ENCODE results near the gene GLRB.
"Not testable (repeated sequence)": the region's sequence is repeated elsewhere in the genome, so short reads cannot be mapped to it uniquely, and the experiment has no call there.

GLRB gene

GRCh38 chr4:157052429-157053040 is 23.4 kb upstream of the GLRB start:
- H3K27ac ChIP-seq = no peak overlapping the region
- TF ChIP-seq ZFX (IDR thresholded peaks at IDR 0.05; ENCODE audit: borderline replicate concordance) = no peak

DNA sequence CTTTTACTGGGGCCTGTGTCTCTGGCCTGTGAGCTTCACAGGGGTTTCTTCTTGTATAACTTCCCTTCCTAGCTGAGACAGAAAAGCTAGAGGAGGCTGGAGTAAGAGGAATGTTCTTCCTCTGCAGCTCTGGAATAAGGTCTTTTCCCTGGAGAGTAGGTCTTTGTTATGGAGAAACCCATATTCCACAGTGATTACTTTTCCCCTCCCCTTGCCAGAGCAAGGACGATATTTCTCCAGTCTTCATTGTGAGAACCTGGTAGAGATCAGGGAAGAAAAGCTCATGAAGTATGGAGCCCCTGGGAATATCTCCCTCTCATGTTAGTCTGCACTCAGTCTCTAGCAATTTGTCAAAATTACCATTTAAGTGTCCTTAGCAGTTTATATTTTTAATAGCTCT is 18.7 kb upstream of the GLRB start:
- TF ChIP-seq ZFX (IDR thresholded peaks at IDR 0.05; ENCODE audit: borderline replicate concordance) = no peak
- TF ChIP-seq, protein P1, sequence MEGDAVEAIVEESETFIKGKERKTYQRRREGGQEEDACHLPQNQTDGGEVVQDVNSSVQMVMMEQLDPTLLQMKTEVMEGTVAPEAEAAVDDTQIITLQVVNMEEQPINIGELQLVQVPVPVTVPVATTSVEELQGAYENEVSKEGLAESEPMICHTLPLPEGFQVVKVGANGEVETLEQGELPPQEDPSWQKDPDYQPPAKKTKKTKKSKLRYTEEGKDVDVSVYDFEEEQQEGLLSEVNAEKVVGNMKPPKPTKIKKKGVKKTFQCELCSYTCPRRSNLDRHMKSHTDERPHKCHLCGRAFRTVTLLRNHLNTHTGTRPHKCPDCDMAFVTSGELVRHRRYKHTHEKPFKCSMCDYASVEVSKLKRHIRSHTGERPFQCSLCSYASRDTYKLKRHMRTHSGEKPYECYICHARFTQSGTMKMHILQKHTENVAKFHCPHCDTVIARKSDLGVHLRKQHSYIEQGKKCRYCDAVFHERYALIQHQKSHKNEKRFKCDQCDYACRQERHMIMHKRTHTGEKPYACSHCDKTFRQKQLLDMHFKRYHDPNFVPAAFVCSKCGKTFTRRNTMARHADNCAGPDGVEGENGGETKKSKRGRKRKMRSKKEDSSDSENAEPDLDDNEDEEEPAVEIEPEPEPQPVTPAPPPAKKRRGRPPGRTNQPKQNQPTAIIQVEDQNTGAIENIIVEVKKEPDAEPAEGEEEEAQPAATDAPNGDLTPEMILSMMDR (IDR thresholded peaks at IDR 0.05) = no peak
- no peak overlapping the region for H3K27ac ChIP-seq

- H3K27ac ChIP-seq = not testable (repeated sequence)
Observed at GRCh38 chr4:157058899-157059298, 17.1 kb upstream of the GLRB start.

DNA sequence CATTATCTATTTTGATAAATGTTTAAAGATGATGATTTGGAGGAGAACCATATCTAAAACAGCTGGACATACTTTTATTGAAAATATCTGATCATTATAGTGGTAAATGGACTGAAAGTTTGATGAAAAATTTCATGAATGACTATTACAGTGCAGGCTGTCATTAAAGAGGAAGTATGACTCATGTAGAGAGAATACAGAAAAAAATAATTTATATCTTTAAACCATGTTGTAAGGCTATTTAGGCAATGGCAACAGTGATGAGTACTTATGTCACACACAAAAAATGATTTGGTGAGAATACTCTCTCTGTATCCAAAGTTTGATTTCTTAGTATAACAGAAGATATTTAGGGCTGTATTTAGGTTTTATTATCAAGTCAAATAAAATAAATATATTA is 3.9 kb upstream of the GLRB start:
- no peak overlapping the region for H3K27ac ChIP-seq
- no peak for TF ChIP-seq ZFX (IDR thresholded peaks at IDR 0.05; ENCODE audit: borderline replicate concordance)
- TF ChIP-seq, protein P1 (IDR thresholded peaks at IDR 0.05) = no peak

DNA sequence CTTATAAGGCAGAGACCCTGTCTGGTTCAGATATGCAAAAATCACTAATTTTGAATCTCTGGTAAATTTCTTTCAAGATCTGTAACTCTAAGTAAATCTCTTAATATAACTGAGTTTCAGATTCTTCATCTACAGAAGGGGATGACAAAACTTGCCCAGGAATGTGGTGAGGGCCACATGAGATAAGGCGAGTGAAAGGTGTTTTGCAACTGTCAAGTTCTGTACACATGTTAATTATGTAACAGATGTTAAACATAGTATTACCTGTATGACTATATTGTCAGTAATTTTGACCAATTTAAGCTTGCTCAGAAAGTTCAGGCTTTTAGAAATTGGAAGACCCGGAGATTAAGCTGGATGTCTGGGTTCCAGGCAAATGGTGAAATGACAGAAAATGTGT is 549 bp upstream of the GLRB start:
- H3K27ac ChIP-seq = no peak overlapping the region
- TF ChIP-seq, protein P1 (IDR thresholded peaks at IDR 0.05) = no peak
- TF ChIP-seq ZFX (IDR thresholded peaks at IDR 0.05; ENCODE audit: borderline replicate concordance) = no peak

GRCh38 chr4:157076578-157076947 is 613 bp downstream of the GLRB start:
- no peak overlapping the region for H3K27ac ChIP-seq
- TF ChIP-seq, protein P1 (IDR thresholded peaks at IDR 0.05) = no peak
- no peak for TF ChIP-seq ZFX (IDR thresholded peaks at IDR 0.05; ENCODE audit: borderline replicate concordance)

- TF ChIP-seq, protein P1 (IDR thresholded peaks at IDR 0.05) = no peak
- no peak for TF ChIP-seq ZFX (IDR thresholded peaks at IDR 0.05; ENCODE audit: borderline replicate concordance)
- H3K27ac ChIP-seq = no peak overlapping the region
Observed at GRCh38 chr4:157079441-157079840, 3.5 kb downstream of the GLRB start.

- TF ChIP-seq ZFX (IDR thresholded peaks at IDR 0.05; ENCODE audit: borderline replicate concordance) = no peak
- TF ChIP-seq, protein P1 (IDR thresholded peaks at IDR 0.05) = no peak
- no peak overlapping the region for H3K27ac ChIP-seq
Observed at GRCh38 chr4:157080605-157081004, 4.7 kb downstream of the GLRB start.

All from 22Rv1 (cell line).